AG09319 (cell line): Measurements from ENCODE around the gene ZP1.

Experiments used
- DNase-seq: peaks from one replicate; pipeline ENCODE4 v3.0.0-alpha.2; 2010; ENCODE audit warnings: low read depth; ENCODE audit errors: extremely low read depth
- CTCF ChIP-seq: IDR thresholded peaks from 2 replicates; pipeline ENCODE4 v1.5.1; 2011; ENCODE audit warnings: low read depth, mild to moderate bottlenecking, inconsistent platforms, low read length, moderate library complexity

Gene ZP1

GRCh38 chr11:60890696-60891095 is 23.4 kb downstream of the ZP1 start:
- DNase-seq = no peak
- TF ChIP-seq CTCF = no peak

- no peak for TF ChIP-seq CTCF
- no peak for DNase-seq
Measured at GRCh38 chr11:60891103-60891741, 23.9 kb downstream of the ZP1 start.

- no peak for DNase-seq
- no peak for TF ChIP-seq CTCF
Measured at GRCh38 chr11:60895687-60896086, 28.3 kb downstream of the ZP1 start.

GRCh38 chr11:60897496-60897895 is 30.2 kb downstream of the ZP1 start:
- TF ChIP-seq CTCF = no peak

GRCh38 chr11:60899046-60899936 is 31.9 kb downstream of the ZP1 start:
- peak; percentile 98 for TF ChIP-seq CTCF
- DNase-seq = peak; percentile 27

More at GRCh38 chr11:60897496-60897895, 30.2 kb downstream of the ZP1 start:
- no peak for DNase-seq

GRCh38 chr11:60899977-60900376 is 32.6 kb downstream of the ZP1 start:
- TF ChIP-seq CTCF = no peak

GRCh38 chr11:60900673-60901404 is 33.5 kb downstream of the ZP1 start:
- DNase-seq = no peak
- no peak for TF ChIP-seq CTCF

More at GRCh38 chr11:60899977-60900376, 32.6 kb downstream of the ZP1 start:
- no peak for DNase-seq
